ENCODE results near the gene OR2F2.

The OR2F2 gene

DNA sequence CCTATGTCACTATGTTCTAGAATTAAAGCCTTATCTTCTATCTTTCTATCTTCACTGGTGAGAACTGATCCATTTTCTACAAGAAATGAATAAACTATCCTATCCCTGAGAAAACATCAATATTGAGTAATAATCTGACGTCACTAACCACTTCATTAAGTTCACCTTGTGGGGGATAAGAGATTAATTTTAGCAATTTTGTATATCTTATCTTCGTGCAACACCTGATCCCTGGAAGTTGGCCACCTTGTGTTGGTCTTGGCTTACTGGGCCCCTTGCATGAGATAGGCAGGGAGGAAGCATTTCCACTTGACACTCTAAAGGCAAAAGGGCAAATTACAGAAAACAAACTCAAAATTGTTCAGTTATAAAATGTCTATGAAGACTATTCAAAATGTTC lies 45.0 kb downstream of the OR2F2 start:
- no peak for DNase-seq

DNA sequence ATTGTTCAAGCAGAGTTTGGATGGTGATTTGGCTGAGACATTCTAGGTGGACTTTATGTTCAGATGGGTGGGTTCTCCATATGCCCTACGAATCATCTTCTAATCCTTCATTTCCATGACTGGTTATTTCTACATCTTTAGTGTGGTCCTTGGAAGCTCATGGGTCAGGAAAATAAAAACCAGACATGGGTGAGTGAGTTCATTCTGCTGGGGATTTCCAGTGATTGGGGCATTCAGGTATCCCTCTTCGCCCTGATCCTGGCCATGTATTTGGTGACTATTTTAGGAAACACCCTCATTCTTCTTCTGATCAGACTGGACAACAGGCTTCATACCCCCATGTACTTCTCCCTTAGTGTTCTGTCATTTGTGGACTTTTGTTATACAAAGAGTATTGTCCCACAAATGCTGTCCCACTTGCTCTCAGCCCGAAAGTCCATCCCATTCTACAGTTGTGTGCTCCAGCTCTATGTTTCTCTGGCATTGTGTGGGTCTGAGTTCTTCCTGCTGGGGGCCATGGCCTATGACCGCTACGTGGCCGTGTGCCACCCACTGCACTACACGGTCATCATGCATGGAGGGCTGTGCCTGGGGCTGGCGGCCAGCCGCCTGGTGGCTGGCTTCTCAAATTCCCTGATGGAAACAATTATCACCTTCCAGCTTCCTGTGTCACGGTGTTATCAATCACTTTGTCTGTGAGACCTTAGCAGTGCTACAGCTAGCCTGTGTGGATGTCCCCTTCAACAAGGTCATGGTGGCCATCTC lies 45.9 kb downstream of the OR2F2 start:
- DNase-seq, result no peak

DNA sequence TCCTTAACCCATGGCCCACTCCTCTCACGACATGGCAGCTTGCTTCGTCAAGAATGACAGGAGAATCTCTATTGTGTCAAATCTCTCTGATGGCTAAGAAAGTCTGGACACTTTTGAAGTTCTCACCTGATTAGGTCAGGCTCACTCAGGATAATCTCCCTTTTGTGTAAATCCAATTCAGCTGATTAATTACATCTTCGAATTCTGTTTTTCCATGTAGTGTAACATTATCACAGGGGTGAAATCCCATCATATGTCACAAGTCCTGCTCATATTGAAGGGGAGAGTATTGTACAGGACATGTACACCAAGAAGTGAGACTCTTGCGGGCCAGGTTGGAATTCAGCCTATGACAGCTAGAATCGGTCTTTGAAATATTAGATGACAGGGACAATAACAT lies 48.9 kb downstream of the OR2F2 start:
- DNase-seq, result no peak
